Dermis microvascular lymphatic vessel endothelial cell (primary cell): ENCODE results near the gene NDC1. TPM values are rescaled to one million over a fixed set of nuclear protein-coding genes. Genes with fewer than 3 reads are reported as not detected.
"Not testable (repeated sequence)": the region's sequence is repeated elsewhere in the genome, so short reads cannot be mapped to it uniquely, and the experiment has no call there.

Experiments used
- DNase-seq, 2 donors: peaks; one replicate each; pipeline versions ENCODE4 v3.0.0 to v3.0.0-alpha.2; 2010; ENCODE audit warnings: low read depth in 2 of 2
- total RNA-seq: library from RNA; depleted of rRNA; stranded (reverse); fragments of >200 nt; gene quantifications from 2 replicates; pipeline ENCODE4 v1.2.1, GENCODE V29; 2014

The NDC1 gene
- 13.7 and 23.1 TPM in 2 replicates for total RNA-seq

- peak; percentile 91 to 97 for DNase-seq
Measured at GRCh38 chr1:53837924-53838653, at the start of gene NDC1. TSS of gene NDC1 (minus strand) at chr1:53838296. CDS start at chr1:53838261, 35 bp downstream.

GRCh38 chr1:53883600-53883999, 45.5 kb upstream of the NDC1 start:
- not testable (repeated sequence) for DNase-seq

- not testable (repeated sequence) for DNase-seq
Measured at GRCh38 chr1:53881853-53882252, 43.8 kb upstream of the NDC1 start.

- peak; percentile 61 to 65 for DNase-seq
Measured at GRCh38 chr1:53878492-53879105, 40.5 kb upstream of the NDC1 start.

- DNase-seq = not testable (repeated sequence)
Measured at GRCh38 chr1:53875150-53875549, 37.1 kb upstream of the NDC1 start.

GRCh38 chr1:53871773-53872484, 33.8 kb upstream of the NDC1 start:
- no peak for DNase-seq

GRCh38 chr1:53871221-53871620, 33.1 kb upstream of the NDC1 start:
- DNase-seq = no peak

- DNase-seq = no peak
Measured at GRCh38 chr1:53869454-53870117, 31.5 kb upstream of the NDC1 start.

GRCh38 chr1:53868565-53868964, 30.5 kb upstream of the NDC1 start:
- DNase-seq = peak in 1 of 2 donors; percentile 4

- DNase-seq = no peak
Measured at GRCh38 chr1:53862507-53862906, 24.4 kb upstream of the NDC1 start.

GRCh38 chr1:53860967-53861411, 22.9 kb upstream of the NDC1 start:
- DNase-seq = peak; percentile 43 to 66

GRCh38 chr1:53851571-53852285, 13.6 kb upstream of the NDC1 start:
- DNase-seq = no peak

GRCh38 chr1:53850082-53850673, 12.1 kb upstream of the NDC1 start:
- no peak for DNase-seq

GRCh38 chr1:53847980-53848379, 9.9 kb upstream of the NDC1 start:
- no peak for DNase-seq

- DNase-seq = no peak
Measured at GRCh38 chr1:53842347-53842746, 4.3 kb upstream of the NDC1 start.

- DNase-seq = no peak
Measured at GRCh38 chr1:53838654-53838974, 518 bp upstream of the NDC1 start.

GRCh38 chr1:53837646-53837923, 511 bp downstream of the NDC1 start:
- no peak for DNase-seq

- no peak for DNase-seq
Measured at GRCh38 chr1:53835491-53835890, 2.6 kb downstream of the NDC1 start.

GRCh38 chr1:53834776-53835175, 3.3 kb downstream of the NDC1 start:
- DNase-seq = no peak

- DNase-seq = no peak
Measured at GRCh38 chr1:53833393-53833792, 4.7 kb downstream of the NDC1 start.

GRCh38 chr1:53826367-53826766, 11.7 kb downstream of the NDC1 start:
- peak in 1 of 2 donors; percentile 17 for DNase-seq
